LNCAP (cell line): ENCODE data around the gene URGCP.

Source experiments
- CTCF ChIP-seq: fragments of 450-650 bp; IDR thresholded peaks from 2 replicates; pipeline ENCODE4 v1.5.1; 2017; ENCODE audit warnings: mild to moderate bottlenecking

Gene URGCP

DNA sequence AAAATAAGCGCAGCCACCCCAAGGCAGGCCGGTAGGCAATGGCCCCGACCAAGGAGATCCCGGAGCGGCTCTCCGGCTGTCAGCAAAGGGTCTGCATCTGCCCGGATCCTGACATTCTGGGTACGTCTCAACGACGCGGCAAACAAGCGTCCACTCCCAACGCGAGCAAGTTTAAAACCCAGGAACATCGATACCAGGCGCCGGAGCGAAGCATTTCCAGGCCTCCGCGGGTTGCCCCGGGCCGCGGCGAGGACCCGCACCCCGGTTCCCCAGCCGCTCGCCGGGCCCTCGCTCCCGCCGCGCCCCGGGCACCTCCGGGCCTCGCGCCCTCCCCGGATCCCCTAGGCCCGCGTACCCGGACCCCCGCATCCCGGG is 453 bp downstream of the URGCP start:
- TF ChIP-seq CTCF: no peak

- no peak for TF ChIP-seq CTCF
These were observed 1.0 kb downstream of the URGCP start for GRCh38 chr7:43905209-43905946.

- TF ChIP-seq CTCF: no peak
These were observed 1.7 kb downstream of the URGCP start for GRCh38 chr7:43904533-43905208.

GRCh38 chr7:43902542-43903054 is 3.8 kb downstream of the URGCP start:
- no peak for TF ChIP-seq CTCF

- no peak for TF ChIP-seq CTCF
These were observed 10.5 kb downstream of the URGCP start for GRCh38 chr7:43895847-43896415.

DNA sequence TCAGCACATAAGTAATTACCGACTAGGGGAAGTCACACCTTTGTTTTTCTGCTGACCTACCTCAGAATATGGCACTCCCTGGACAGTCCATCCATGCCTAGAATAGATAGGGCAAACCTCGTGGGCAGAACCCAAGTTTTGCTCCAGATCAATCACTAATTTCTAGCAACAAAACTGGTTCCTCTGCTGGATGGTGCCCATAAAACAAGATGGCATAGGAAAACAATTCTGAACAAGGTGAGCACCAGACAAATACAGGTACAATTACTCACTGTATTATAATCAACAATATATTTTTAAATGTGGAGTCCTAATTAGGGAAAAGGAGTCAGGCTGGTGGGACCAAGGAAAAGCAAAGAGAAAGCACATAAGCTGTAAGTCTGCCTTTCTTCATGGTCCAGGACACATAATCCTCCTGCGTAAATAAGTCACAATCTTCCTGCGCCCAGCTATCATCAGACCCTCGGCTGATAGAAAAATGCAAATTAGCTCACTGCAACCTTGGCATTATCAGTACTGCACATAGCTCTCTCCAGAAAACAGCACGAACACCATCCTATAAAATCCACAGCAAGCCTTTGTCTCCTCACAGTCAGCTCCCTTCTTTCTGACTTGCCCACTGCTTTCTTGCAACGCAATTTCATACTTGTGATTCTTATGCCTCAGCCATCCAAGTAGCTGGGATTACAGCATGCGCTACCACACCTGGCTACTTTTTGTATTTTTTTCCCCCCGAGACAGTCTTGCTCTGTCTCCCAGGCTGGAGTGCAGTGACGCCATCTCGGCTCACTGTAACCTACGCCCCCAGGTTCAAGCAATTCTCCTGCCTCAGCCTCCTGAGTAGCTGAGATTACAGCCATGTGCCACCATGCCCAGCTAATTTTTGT is 15.1 kb downstream of the URGCP start:
- no peak for TF ChIP-seq CTCF

DNA sequence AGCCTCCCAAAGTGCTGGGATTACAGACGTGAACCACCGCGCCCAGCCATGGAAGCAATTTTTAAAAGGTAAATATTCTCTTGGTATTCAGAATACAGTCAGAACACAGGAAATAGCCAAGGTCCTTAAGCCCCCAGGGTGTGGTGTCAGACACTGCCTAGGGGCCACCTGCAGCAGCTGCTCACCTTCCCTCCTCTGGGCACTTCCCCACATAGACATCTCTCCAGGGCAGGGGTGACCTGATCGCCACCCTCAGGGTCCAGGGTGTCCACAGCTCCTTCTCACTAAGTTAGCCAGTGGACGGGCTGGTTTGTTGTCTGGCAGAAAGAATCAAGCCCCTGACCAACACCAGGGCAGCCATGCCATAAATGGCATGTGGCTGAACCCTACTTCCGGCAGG is 15.9 kb downstream of the URGCP start:
- TF ChIP-seq CTCF: no peak
